Astrocyte (in vitro differentiated cells and primary cell): ENCODE measurements around the gene SND1.

Source experiments
- EZH2 ChIP-seq: IDR thresholded peaks from 2 replicates; pipeline ENCODE4 v1.6.1; 2012; ENCODE audit warnings: mild to moderate bottlenecking, low read length, inconsistent platforms; ENCODE audit not compliant: insufficient read depth
- TF ChIP-seq, protein P1 (sequence below): IDR thresholded peaks from 2 replicates; pipeline ENCODE4 v1.5.1; 2011; ENCODE audit warnings: low read depth, mild to moderate bottlenecking, inconsistent platforms, low read length, moderate library complexity; ENCODE audit not compliant: insufficient read depth

DNA sequence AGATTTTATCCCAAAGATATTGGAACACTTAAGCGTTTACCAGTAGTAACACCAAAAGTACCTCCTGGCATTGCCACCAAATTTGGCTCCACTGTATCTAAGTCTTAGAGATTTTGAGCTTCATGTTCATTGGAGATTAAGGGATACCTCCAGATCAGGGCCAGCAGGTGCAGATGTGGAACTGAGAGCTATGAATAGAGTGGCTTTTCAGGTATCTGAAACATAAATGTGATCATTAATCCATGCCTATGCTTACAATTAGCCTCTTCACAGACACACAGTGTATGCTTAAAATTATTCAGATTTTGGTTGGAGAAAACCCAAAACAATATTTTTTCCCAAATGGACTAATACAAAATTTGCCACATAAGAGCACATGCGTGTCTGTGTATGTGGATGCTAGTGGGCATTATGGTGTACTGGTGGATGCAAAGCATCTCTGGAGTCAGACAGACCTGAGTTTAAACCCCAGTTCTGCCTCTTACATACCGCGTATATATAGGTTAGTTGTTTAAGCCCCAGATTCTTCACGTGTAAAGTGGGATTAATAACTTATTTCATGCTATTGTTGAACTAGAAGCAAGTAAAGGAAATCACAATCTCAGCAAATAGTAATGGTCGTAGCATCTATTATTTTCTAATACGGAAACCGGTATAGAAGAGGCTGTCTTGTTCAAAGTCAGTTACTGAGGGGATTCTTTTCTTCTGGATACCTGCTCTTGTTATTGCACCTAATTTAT is 386.1 kb downstream of the SND1 start:
- TF ChIP-seq, protein P1, sequence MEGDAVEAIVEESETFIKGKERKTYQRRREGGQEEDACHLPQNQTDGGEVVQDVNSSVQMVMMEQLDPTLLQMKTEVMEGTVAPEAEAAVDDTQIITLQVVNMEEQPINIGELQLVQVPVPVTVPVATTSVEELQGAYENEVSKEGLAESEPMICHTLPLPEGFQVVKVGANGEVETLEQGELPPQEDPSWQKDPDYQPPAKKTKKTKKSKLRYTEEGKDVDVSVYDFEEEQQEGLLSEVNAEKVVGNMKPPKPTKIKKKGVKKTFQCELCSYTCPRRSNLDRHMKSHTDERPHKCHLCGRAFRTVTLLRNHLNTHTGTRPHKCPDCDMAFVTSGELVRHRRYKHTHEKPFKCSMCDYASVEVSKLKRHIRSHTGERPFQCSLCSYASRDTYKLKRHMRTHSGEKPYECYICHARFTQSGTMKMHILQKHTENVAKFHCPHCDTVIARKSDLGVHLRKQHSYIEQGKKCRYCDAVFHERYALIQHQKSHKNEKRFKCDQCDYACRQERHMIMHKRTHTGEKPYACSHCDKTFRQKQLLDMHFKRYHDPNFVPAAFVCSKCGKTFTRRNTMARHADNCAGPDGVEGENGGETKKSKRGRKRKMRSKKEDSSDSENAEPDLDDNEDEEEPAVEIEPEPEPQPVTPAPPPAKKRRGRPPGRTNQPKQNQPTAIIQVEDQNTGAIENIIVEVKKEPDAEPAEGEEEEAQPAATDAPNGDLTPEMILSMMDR, result no peak
- TF ChIP-seq EZH2, result no peak
